ENCODE measurements around the gene COL9A1. TPM values are rescaled to one million over a fixed set of nuclear protein-coding genes. Genes with fewer than 3 reads are reported as not detected.

COL9A1 gene
- total and polyA plus RNA-seq, 2 of the 8 experiments (the other 6 are each of a cell fraction or from before 2014, with no cell fraction given), result 7.9 to 18.1 TPM

DNA sequence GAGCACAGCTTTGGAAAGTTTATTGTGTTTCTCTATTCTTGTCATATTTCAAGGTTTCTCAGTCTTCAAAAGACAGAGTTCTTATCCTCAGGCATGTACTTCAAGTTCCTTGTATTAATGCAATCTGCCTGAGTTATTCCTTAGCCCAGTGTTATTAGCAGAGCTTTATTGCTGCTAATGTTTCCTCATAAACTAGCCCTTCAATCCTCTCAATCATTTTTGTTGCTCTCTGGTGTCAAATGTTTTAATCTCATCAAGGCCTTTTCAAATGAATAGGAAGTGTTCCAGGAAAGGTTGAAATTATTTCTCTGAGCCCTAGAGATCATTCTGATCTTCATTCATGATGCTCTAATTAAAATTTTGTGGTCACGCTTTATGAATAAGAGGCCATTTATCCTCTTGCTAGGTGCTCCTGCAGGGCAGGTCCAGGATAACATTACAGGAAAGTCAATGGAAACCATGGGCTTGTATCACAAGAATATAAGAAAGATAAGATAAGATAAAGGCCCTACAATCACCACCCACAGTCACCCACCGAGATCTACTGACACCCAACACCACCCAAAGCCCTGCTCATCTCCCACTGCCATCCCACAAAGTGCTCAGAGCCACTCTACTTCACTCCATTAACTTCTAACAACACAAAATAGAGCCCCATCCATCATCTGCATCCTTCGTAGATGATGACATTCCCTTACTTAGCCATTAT, 125.9 kb downstream of the COL9A1 start (continued):
- no peak for TF ChIP-seq PHF8 (conservative IDR thresholded peaks at IDR 0.05; ENCODE audit: low read depth, low read length)
- TF ChIP-seq RFX5 (IDR thresholded peaks at IDR 0.05; ENCODE audit: borderline replicate concordance, low read depth, low read length), result no peak
- TF ChIP-seq JUN (IDR thresholded peaks at IDR 0.05; ENCODE audit: low read depth, low read length), result no peak
- no peak for TF ChIP-seq USF2 (IDR thresholded peaks at IDR 0.05; ENCODE audit: low read length)
